ENCODE data around the gene PTPRN2. TPM values are rescaled to one million over a fixed set of nuclear protein-coding genes. Genes with fewer than 3 reads are reported as not detected.

PTPRN2 gene
- total RNA-seq, 2 experiments from 2014 or later: 0.70 TPM; not detected in 1

- TF ChIP-seq EZH2phosphoT487 (IDR thresholded peaks at IDR 0.05; ENCODE audit: borderline replicate concordance, low read depth, low read length) (no peak), CTCF (conservative IDR thresholded peaks at IDR 0.05; ENCODE audit: low read length) (no peak)
- Histone ChIP-seq H3K9me2 (ENCODE audit: insufficient read depth, low read length) (no peaks in the 10 kb centered on the region), H3K4me1 (ENCODE audit: insufficient read depth, low read length, poor library complexity, severe bottlenecking) (no peaks in the 10 kb centered on the region), H3K36me3 (ENCODE audit: insufficient read depth, low read length) (no peaks in the 10 kb centered on the region), H3K9me3 (ENCODE audit: low read length) (no peaks in the 10 kb centered on the region), H3K27ac (ENCODE audit: low read depth, low read length, poor library complexity, severe bottlenecking) (no peak overlapping the region), H3K4me2 (ENCODE audit: low read length) (no peak overlapping the region), H4K20me1 (ENCODE audit: insufficient read depth, low read length) (no peaks in the 10 kb centered on the region), H2AFZ (ENCODE audit: low read length) (no peak overlapping the region), H3K79me2 (ENCODE audit: insufficient read depth, low read depth, low read length) (no peaks in the 10 kb centered on the region), H3K4me3 (ENCODE audit: low read depth, low read length, poor library complexity, severe bottlenecking) (no peak overlapping the region)
- ChIA-PET POLR2A (no interaction called here), CTCF (ENCODE audit: unreplicated experiment) (no interaction called here)
- BruUV-seq (replicated peaks): no TSS peak
- intact Hi-C loops (cut with micrococcal nuclease; ENCODE audit: unreplicated experiment): no loop called here
- DNase-seq (ENCODE audit: low spot score): no peak
Observed at GRCh38 chr7:157715071-157715937, 872.3 kb downstream of the PTPRN2 start.

GRCh38 chr7:157714166-157715070 is 873.2 kb downstream of the PTPRN2 start:
- no peaks in the 10 kb centered on the region for H3K9me2 ChIP-seq (ENCODE audit: insufficient read depth, low read length)
- ChIA-PET POLR2A (no interaction called here), CTCF (ENCODE audit: unreplicated experiment) (no interaction called here)
- DNase-seq (ENCODE audit: low spot score): no peak
- H3K27ac ChIP-seq (ENCODE audit: low read depth, low read length, poor library complexity, severe bottlenecking): no peak overlapping the region
- TF ChIP-seq EZH2phosphoT487 (IDR thresholded peaks at IDR 0.05; ENCODE audit: borderline replicate concordance, low read depth, low read length): no peak
- no peaks in the 10 kb centered on the region for H4K20me1 ChIP-seq (ENCODE audit: insufficient read depth, low read length)
- H3K9me3 ChIP-seq (ENCODE audit: low read length): no peaks in the 10 kb centered on the region
- no peaks in the 10 kb centered on the region for H3K79me2 ChIP-seq (ENCODE audit: insufficient read depth, low read depth, low read length)
- no peak overlapping the region for H3K4me2 ChIP-seq (ENCODE audit: low read length)
- H3K36me3 ChIP-seq (ENCODE audit: insufficient read depth, low read length): no peaks in the 10 kb centered on the region
- H2AFZ ChIP-seq (ENCODE audit: low read length): no peak overlapping the region
- BruUV-seq (replicated peaks): no TSS peak
- intact Hi-C loops (cut with micrococcal nuclease; ENCODE audit: unreplicated experiment): no loop called here
- H3K4me1 ChIP-seq (ENCODE audit: insufficient read depth, low read length, poor library complexity, severe bottlenecking): no peaks in the 10 kb centered on the region
- no peak overlapping the region for H3K4me3 ChIP-seq (ENCODE audit: low read depth, low read length, poor library complexity, severe bottlenecking)

GRCh38 chr7:157713591-157713990 is 874.0 kb downstream of the PTPRN2 start:
- no peak overlapping the region for H3K27ac ChIP-seq (ENCODE audit: low read depth, low read length, poor library complexity, severe bottlenecking)
- H3K9me3 ChIP-seq (ENCODE audit: low read length): no peaks in the 10 kb centered on the region
- ChIA-PET CTCF (ENCODE audit: unreplicated experiment) (no interaction called here), POLR2A (no interaction called here)
- no peak overlapping the region for H3K4me2 ChIP-seq (ENCODE audit: low read length)
- no peaks in the 10 kb centered on the region for H4K20me1 ChIP-seq (ENCODE audit: insufficient read depth, low read length)
- no peak for DNase-seq (ENCODE audit: low spot score)
- H3K9me2 ChIP-seq (ENCODE audit: insufficient read depth, low read length): no peaks in the 10 kb centered on the region
- no peak overlapping the region for H3K4me3 ChIP-seq (ENCODE audit: low read depth, low read length, poor library complexity, severe bottlenecking)
- H3K4me1 ChIP-seq (ENCODE audit: insufficient read depth, low read length, poor library complexity, severe bottlenecking): no peaks in the 10 kb centered on the region
- H3K36me3 ChIP-seq (ENCODE audit: insufficient read depth, low read length): no peaks in the 10 kb centered on the region
- intact Hi-C loops (cut with micrococcal nuclease; ENCODE audit: unreplicated experiment): no loop called here
- TF ChIP-seq EZH2phosphoT487 (IDR thresholded peaks at IDR 0.05; ENCODE audit: borderline replicate concordance, low read depth, low read length): no peak
- TF ChIP-seq CTCF (conservative IDR thresholded peaks at IDR 0.05; ENCODE audit: low read length): no peak
- no TSS peak for BruUV-seq (replicated peaks)
- no peak overlapping the region for H2AFZ ChIP-seq (ENCODE audit: low read length)
- no peaks in the 10 kb centered on the region for H3K79me2 ChIP-seq (ENCODE audit: insufficient read depth, low read depth, low read length)

Data from OCI-LY7 (cell line).